Panc1 (cell line): Measurements from ENCODE around the gene GPR87. TPM values are rescaled to one million over a fixed set of nuclear protein-coding genes. Genes with fewer than 3 reads are reported as not detected.

ENCODE experiments used
- total RNA-seq: library from RNA; stranded (reverse); gene quantifications from one replicate; pipeline ENCODE4 v1.2.1, GENCODE V29; 2021; ENCODE audit not compliant: unreplicated experiment

The GPR87 gene
- total RNA-seq, 1 experiment from 2014 or later, result not detected

Other genes starting within 250 kb of the GPR87 start
- 2.8 TPM for gene MED12L, start 231.2 kb downstream of the GPR87 start, total RNA-seq
- gene GPR171, start 113.6 kb downstream of the GPR87 start, total RNA-seq, result not detected
- gene P2RY14, start 38.3 kb downstream of the GPR87 start, total RNA-seq, result not detected
- not detected for gene P2RY13, start 12.7 kb upstream of the GPR87 start, total RNA-seq
- not detected for gene P2RY12, start 67.9 kb upstream of the GPR87 start, total RNA-seq
- gene IGSF10, start 144.2 kb upstream of the GPR87 start, total RNA-seq, result 0.10 TPM